ENCODE measurements around the gene SNPH.
"Not testable (repeated sequence)": the region's sequence is repeated elsewhere in the genome, so short reads cannot be mapped to it uniquely, and the experiment has no call there.

Gene SNPH, protein sequence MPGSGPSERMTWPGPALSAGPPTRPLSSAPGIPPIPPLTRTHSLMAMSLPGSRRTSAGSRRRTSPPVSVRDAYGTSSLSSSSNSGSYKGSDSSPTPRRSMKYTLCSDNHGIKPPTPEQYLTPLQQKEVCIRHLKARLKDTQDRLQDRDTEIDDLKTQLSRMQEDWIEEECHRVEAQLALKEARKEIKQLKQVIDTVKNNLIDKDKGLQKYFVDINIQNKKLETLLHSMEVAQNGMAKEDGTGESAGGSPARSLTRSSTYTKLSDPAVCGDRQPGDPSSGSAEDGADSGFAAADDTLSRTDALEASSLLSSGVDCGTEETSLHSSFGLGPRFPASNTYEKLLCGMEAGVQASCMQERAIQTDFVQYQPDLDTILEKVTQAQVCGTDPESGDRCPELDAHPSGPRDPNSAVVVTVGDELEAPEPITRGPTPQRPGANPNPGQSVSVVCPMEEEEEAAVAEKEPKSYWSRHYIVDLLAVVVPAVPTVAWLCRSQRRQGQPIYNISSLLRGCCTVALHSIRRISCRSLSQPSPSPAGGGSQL

DNA sequence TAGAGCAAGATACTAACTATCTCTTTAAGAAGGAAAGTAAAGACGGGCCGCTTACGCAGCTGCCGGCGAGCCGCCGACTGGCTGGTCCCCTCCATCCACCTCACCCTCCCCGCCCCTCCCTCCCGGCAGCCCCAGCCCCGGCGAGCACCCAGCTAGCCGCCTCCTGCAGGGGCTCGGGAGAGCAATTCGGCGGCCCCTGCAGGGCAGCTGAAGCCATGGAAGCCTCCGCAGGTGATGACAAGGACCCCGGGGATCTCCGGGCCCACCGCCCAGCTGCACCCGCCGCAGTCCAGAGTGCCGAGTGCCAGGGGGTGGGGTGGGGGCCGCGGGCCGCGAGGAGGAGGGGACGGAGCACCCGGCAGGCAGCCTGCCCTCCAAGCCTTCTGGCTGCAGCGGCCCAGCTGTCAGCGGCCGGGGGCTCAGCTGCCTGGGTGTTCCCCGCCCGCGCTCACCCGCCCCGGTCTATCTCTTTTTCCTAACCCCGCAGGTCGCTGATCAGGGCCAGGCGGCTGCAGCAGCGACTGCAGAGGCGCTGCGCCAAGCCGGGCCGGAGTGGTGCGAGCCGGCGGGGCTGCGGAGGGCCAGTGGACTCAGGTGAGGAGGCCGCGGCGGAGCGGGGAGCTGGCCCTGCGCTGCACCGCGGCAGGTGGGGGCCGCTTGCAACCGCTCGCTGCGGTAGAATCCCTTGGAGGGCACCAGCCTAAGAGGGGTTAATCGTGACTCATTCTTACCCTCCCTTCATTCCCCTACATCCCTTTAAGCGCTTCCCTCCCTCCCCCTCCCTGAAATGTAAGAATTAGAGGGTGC, at the start of gene SNPH:
Gene SNPH (plus strand): TSS at position 128 of the 807 bp plus-strand sequence. CDS start 29,946 bp downstream, outside the sequence.
- DNase-seq = peak; percentile 75
- in situ Hi-C loops (cut with HindIII; ENCODE audit: low pct_ligation_motif_present, low pct_unique_long_range_greater_than_20kb, low sequenced_read_pairs) = no loop called here

DNA sequence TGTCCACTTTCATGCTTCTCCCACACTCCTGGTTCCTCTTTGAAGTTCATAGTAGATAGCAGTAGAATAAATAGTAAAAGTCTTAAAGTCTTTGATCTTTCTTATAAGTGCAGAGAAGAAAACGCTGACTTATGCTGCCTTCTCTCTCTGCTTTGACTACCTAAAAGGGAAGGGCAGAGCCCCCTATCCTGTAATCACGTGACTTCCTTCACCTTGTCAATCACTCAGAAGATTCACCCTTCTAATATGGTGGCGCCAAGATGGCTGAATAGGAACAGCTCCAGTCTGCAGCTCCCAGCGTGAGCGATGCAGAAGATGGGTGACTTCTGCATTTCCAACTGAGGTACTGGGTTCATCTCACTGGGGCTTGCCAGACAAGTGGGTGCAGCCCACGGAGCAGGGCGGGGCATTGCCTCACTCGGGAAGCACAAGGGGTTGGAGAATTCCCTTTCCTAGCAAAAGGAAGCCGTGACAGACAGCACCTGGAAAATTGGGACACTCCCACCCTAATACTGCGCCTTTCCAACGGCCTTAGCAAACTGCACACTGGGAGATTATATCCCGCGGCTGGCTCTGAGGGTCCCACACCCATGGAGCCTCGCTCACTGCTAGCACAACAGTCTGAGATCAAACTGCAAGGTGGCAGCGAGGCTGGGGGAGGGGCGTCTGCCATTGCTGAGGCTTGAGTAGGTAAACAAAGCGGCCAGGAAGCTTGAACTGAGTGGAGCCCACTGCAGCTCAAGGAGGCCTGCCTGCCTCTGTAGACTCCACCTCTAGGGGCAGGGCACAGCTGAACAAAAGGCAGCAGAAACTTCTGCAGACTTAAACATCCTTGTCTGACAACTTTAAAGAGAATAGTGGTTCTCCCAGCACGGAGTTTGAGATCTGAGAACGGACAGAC, 49.3 kb upstream of the SNPH start:
- DNase-seq; in situ Hi-C loops (cut with HindIII; ENCODE audit: low pct_ligation_motif_present, low pct_unique_long_range_greater_than_20kb, low sequenced_read_pairs): not testable (repeated sequence)

DNA sequence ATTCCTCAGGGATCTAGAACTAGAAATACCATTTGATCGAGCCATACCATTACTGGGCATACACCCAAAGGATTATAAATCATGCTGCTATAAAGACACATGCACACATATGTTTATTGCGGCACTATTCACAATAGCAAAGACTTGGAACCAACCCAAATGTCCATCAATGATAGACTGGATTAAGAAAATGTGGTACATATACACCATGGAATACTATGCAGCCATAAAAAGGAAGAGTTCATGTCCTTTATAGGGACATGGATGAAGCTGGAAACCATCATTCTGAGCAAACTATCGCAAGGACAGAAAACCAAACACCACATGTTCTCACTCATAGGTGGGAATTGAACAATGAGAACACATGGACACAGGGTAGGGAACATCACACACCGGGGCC, 43.3 kb upstream of the SNPH start:
- DNase-seq; in situ Hi-C loops (cut with HindIII; ENCODE audit: low pct_ligation_motif_present, low pct_unique_long_range_greater_than_20kb, low sequenced_read_pairs): not testable (repeated sequence)

DNA sequence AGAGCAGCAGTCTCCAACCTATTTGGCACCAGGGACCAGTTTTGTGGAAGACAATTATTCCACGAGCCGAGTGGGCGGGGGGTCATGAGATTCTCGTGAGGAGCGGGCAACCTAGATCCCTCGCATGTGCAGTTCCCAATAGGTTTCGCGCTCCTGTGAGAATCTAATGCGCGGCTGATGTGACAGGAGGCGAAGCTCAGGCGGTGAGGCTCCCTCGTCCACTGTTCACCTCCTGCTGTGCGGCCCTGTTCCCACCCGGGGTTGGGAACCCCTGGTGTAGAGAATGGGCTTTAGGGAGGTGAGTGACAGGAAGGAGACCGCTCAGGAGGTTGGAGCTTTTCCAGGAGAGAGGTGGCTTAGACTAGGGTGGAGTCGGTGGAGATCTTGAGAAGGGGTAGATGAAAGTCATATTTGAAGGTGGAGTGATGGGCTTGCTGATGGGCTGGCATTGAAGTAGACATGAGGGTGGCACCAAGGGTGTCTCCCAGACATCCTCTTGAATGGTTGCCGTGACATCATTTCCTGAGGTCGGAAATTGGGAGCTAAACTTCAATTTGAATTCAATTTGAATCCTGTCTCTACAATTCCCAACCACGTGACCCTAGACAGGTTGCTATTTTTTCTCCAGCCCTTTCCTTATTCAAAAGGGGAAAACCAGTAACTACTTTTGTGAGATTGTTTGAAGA, 41.7 kb upstream of the SNPH start:
- no peak for DNase-seq
- in situ Hi-C loops (cut with HindIII; ENCODE audit: low pct_ligation_motif_present, low pct_unique_long_range_greater_than_20kb, low sequenced_read_pairs) = no loop called here

DNA sequence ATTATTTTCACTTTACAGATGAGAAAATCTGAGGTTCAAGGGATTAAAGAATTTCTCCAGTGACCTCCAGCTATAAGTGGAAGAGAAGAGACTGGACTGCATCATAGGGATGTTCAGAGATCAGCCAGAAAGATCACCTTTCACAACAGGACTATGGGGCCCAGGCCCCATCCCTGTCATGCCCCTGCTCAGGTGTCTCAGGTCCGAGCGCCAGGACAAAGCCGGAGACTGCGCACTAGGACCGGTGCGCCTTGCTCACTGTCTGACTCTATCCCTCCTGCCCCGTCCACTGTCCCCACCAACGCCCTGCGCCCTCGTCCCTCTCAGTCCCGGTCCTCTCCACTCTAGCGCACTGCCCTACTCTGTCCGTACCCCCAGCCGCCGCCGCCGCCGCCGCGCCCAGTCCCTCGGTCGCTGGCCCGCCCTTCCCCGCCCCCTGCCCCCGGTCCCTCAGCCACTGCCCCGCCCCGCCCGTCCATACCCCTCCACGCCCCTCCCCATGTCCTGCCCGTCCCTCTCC, 40.8 kb upstream of the SNPH start:
- in situ Hi-C loops (cut with HindIII; ENCODE audit: low pct_ligation_motif_present, low pct_unique_long_range_greater_than_20kb, low sequenced_read_pairs) = no loop called here
- peak; percentile 24 for DNase-seq

DNA sequence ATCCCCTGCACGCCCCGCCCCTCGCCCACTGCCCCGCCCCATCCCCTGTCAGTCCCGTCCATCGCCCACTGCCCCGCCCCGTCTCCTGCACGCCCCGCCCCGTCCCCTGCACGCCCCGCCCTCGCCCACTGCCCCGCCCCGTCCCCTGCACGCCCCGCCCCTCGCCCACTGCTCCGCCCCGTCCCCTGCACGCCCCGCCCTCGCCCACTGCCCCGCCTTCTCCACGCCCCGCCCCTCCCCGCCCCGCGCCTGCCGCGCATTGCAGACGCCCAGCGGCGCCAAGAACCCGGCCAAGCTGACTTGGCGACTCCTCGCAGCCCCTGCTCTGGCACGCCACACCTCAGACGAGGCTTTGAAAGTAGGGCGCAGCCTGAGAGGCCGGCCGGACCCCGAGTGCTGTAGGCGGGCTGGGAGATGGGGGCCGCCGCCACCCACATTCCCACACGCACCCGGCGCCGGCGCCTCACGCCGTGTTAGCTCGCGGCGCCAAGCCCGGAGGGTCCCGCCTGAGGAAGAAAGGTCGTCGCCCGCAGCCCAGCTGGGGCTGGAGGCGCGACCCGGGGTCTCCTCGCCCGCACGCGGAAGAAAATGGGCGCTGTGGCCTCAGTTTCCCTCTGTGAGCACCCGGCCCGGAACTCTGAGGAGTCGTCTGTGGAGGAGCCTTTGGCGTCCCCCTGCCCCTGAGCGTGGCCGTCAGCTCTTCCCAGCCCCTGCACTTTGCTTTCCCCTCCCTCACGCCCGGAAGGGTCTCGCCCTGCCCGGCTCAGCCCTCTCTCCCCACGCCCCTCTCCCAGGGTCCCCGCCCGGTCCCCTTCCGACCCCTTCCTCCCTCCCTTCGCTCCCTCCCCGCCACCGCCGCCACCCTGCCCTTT, 40.1 kb upstream of the SNPH start, which contains the start of gene RAD21L1:
Gene RAD21L1 (plus strand): TSS at position 262 of the 872 bp plus-strand sequence. CDS start 2,410 bp downstream, outside the sequence.
- DNase-seq = peak; percentile 63
- in situ Hi-C loops (cut with HindIII; ENCODE audit: low pct_ligation_motif_present, low pct_unique_long_range_greater_than_20kb, low sequenced_read_pairs) = no loop called here

DNA sequence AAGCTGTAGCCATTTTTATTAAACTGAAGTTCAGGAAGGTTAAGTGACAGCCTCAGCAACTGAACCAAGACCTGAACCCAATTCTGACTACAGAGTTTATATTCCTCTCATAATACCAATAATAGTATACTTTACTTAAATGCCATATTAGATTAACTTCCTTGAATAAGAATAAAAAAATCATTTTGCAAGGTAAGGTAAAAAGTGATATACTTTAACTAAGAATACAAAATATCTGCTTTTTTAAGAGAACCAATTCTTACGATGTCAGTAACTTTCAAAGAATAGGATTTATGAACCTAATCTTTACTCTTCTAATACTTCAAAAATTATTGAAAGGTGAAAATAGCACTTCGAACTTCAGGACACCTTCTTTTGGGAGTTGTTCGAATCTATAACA, 36.6 kb upstream of the SNPH start:
- in situ Hi-C loops (cut with HindIII; ENCODE audit: low pct_ligation_motif_present, low pct_unique_long_range_greater_than_20kb, low sequenced_read_pairs) = no loop called here
- DNase-seq = no peak

DNA sequence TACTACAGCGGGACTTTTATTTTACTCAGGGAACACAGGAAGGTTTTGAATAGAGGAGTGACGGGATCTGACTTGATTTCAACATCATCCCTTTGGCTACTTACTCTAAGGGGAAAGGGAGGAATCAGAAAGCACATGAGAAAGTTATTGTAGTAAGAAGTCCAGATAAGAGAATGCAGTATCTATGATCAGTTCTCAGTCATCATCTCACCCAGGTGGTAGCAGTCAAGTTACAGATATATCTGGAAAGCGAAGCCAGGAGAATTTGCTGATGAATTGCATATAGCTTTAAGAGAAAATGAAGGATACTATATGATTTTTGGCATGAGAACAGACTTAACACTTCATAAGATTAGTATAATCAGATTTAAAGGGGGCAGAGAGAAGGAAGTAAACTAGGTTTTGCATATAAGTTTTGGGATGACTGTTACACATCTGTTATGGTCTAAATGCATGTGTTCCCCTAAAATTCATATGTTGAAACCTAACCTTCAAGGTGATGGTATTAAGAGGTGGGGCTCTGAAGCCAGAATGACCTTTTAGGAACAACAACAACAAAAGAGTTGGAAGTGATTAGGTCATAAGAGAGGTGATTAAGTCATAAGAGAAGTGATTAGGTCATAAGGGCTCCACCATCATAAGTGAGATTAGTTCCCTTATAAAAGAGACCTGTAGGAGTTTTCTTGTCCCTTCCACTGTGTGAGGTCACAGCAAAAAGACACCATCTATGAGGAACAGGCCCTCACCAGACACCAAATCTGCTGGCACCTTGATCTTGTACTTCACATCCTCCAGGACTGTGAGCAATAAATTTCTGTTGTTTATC, 33.6 kb upstream of the SNPH start:
- in situ Hi-C loops (cut with HindIII; ENCODE audit: low pct_ligation_motif_present, low pct_unique_long_range_greater_than_20kb, low sequenced_read_pairs) = no loop called here
- no peak for DNase-seq

DNA sequence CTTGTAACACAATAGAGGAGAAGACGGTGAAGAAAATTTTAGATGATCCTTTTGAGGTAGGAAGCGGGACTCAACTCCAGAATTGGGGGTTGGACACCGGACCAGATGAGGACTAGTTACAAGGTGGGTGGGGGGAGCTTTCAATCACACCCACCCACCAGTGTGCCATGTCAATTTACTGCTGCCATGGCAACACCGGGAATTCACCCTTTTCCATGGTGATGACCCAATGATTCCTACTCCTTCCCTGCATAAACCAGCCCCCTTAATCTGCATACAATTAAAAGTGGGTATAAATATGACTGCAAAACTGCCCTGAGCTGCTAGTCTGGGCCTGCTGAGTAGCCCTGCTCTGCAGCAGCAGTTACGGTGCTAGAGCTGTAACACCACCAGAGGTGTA, 25.5 kb upstream of the SNPH start:
- DNase-seq = no peak
- in situ Hi-C loops (cut with HindIII; ENCODE audit: low pct_ligation_motif_present, low pct_unique_long_range_greater_than_20kb, low sequenced_read_pairs) = no loop called here

DNA sequence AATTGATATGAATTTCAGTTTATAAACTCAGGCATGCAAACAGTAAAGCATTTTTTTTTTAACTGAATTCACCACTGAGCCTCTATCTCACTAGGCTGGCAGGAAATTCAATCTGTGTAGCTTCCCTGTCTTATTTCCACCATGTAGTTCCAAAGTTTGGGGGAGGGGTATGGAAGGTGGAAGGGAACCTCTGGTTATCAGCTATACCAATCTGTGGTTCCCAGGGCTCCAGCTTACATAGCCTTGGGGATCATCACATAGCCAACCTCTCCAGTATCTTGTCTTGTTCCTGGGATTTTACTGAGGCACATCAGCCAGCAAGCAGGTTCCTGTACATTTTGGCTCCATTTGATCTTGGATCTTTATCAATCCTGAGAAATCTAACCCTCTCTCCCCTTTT, 24.6 kb upstream of the SNPH start:
- in situ Hi-C loops (cut with HindIII; ENCODE audit: low pct_ligation_motif_present, low pct_unique_long_range_greater_than_20kb, low sequenced_read_pairs) = no loop called here
- DNase-seq = peak; percentile 6

DNA sequence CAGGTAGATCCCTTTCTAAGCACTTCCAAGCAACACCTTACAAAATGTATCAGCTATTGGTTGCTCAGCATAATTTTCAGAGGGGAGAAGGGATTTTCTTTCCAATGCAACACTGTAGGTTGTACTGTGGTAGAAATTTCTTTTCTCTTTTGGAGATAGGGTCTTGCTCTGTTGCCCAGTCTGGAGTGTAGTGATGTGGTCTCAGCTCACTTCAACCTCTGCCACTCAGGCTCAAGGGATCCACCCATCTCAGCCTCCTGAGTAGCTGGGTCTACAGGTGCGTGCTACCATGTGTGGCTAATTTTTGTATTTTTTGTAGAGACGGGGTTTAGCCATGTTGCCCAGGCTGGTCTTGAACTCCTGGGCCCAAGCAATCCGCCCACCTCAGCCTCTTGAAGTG, 24.0 kb upstream of the SNPH start:
- in situ Hi-C loops (cut with HindIII; ENCODE audit: low pct_ligation_motif_present, low pct_unique_long_range_greater_than_20kb, low sequenced_read_pairs) = no loop called here
- DNase-seq = no peak

DNA sequence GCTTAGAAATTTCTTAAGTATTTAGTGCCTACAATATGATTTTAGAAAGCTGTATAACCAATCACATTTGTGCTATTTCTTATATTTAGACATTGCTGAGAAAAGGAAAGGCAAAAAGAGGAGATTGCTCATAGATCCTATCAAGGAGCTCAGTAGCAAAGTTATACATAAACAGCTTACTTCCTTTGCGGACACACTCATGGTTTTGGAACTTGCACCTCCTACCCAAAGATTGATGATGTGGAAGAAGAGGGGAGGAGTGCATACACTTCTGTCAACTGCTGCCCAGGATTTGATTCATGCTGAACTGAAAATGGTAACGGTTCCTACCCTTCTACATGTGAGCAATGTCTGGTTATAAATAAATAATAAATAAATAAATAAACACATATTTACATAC, 23.6 kb upstream of the SNPH start:
- DNase-seq = peak; percentile 92
- in situ Hi-C loops (cut with HindIII; ENCODE audit: low pct_ligation_motif_present, low pct_unique_long_range_greater_than_20kb, low sequenced_read_pairs) = no loop called here

DNA sequence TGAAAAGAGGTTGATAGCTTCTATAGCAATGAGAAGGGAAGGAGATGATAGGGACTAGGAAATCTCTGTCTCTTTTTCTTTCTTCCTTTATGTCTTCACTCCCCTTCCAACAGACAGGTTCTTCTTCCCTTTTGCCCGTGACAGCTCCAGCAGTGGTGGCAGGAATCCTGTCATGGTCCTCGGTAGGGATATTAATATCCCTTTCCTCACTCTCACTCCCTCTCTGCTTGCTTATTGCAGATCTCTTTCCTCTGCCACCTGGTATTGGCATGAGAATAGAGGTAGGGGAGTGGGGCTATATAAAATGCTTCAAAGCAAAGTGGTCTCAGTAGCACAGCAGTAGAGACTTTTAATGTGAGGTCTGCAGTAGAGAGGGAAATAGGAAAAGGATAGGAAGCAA, 20.5 kb upstream of the SNPH start:
- in situ Hi-C loops (cut with HindIII; ENCODE audit: low pct_ligation_motif_present, low pct_unique_long_range_greater_than_20kb, low sequenced_read_pairs) = no loop called here
- no peak for DNase-seq

DNA sequence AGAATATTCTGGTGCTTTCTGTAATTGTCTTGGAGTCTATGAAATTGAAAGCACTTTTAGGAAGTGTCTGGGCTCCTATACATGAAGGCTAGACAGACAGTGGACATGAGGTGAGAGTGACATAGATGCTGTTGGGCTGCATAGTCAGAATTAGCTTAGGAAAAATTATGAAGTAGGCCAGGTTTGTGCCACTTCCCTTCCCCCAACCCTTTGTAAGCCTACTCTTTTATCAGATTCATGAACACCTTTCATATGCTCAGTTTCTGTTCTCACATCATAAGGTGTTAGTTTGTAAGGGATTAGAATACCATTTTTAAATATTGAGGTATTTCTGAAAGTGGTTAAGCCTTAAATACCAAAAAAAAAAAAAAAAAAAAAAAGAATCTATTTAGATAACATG, 18.4 kb upstream of the SNPH start:
- DNase-seq = no peak
- in situ Hi-C loops (cut with HindIII; ENCODE audit: low pct_ligation_motif_present, low pct_unique_long_range_greater_than_20kb, low sequenced_read_pairs) = no loop called here

DNA sequence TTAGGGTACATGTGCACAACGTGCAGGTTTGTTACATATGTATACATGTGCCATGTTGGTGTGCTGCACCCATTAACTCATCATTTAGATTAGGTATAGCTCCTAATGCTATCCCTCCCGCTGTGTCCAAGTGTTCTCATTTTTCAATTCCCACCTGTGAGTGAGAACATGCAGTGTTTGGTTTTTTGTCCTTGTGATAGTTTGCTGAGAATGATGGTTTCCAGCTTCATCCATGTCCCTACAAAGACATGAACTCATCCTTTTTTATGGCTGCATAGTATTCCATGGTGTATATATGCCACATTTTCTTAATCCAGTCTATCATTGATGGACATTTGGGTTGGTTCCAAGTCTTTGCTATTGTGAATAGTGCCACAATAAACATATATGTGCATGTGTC, 15.8 kb upstream of the SNPH start:
- in situ Hi-C loops (cut with HindIII; ENCODE audit: low pct_ligation_motif_present, low pct_unique_long_range_greater_than_20kb, low sequenced_read_pairs); DNase-seq: not testable (repeated sequence)

DNA sequence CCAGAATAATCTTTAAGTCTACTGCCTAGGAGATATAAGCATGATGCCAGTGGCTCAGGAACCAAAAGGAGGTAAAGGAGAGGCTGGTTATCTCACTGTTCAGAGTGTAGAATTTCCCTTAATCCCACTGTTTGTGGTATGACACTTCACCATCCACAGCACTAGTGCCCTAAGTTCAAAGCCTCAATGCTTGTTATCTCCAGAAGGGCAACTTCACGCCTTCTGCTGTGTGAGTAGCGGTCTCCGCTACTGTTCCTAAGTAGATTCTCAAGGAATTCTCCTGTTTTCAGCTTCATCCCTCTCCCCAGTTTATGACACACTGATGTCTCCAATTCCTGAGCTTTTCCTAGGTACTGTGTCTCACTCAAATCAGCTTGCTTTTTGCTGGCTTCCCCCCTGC, 13.7 kb upstream of the SNPH start:
- no peak for DNase-seq
- in situ Hi-C loops (cut with HindIII; ENCODE audit: low pct_ligation_motif_present, low pct_unique_long_range_greater_than_20kb, low sequenced_read_pairs) = no loop called here

All from ACHN (cell line).